Progenitor cell of endocrine pancreas (in vitro differentiated cells): Measurements from ENCODE around the gene ATL1. TPM values are rescaled to one million over a fixed set of nuclear protein-coding genes. Genes with fewer than 3 reads are reported as not detected.

ENCODE experiments used
- DNase-seq: peaks from one replicate; pipeline ENCODE4 v3.0.0; 2021; ENCODE audit warnings: low spot score; ENCODE audit not compliant: unreplicated experiment
- H3K27ac Mint-ChIP-seq: 2 replicates; pipeline ENCODE4 v1.8.0; 2021; ENCODE audit warnings: mild to moderate bottlenecking, moderate library complexity, mixed read lengths
- H3K27me3 Mint-ChIP-seq: 2 replicates; pipeline ENCODE4 v1.8.0; 2021; ENCODE audit warnings: mixed read lengths
- H3K36me3 Mint-ChIP-seq: 2 replicates; pipeline ENCODE4 v1.8.0; 2022; ENCODE audit warnings: mixed read lengths; ENCODE audit not compliant: insufficient read depth
- H3K4me1 Mint-ChIP-seq: 2 replicates; pipeline ENCODE4 v1.8.0; 2021; ENCODE audit warnings: low read depth, mixed read lengths
- H3K4me3 Mint-ChIP-seq: 2 replicates; pipeline ENCODE4 v1.8.0; 2021; ENCODE audit warnings: low read depth, mild to moderate bottlenecking, moderate library complexity, mixed read lengths
- H3K9me3 Mint-ChIP-seq: 2 replicates; pipeline ENCODE4 v1.8.0; 2021; ENCODE audit warnings: low read depth, mixed read lengths
- CTCF ChIP-seq: fragments of 200-600 bp; sonication (generic); IDR thresholded peaks from one replicate; pipeline ENCODE4 v1.5.0; 2021; ENCODE audit warnings: antibody characterized with exemption, mild to moderate bottlenecking; ENCODE audit not compliant: unreplicated experiment
- total RNA-seq: library from RNA; stranded (reverse); gene quantifications from 2 replicates; pipeline ENCODE4 v1.2.1, GENCODE V29; 2021

The ATL1 gene
- total RNA-seq, 1 donor from 2014 or later: 6.8 TPM

GRCh38 chr14:50608302-50608851 is 48.4 kb downstream of the ATL1 start:
- peaks cover 2% of the 10 kb centered on the region for H3K4me1 Mint-ChIP-seq
- no peaks in the 10 kb centered on the region for H3K9me3 Mint-ChIP-seq
- H3K36me3 Mint-ChIP-seq: no peaks in the 10 kb centered on the region
- H3K27me3 Mint-ChIP-seq: no peaks in the 10 kb centered on the region
- H3K4me3 Mint-ChIP-seq: no peak overlapping the region
- no peak for TF ChIP-seq CTCF
- no peak overlapping the region for H3K27ac Mint-ChIP-seq
- no peak for DNase-seq

- Mint-ChIP-seq H3K4me1 (peaks cover 5% of the 10 kb centered on the region), H3K9me3 (no peaks in the 10 kb centered on the region), H3K36me3 (no peaks in the 10 kb centered on the region)
These were observed 50.5 kb downstream of the ATL1 start for GRCh38 chr14:50610465-50610864.

GRCh38 chr14:50612806-50613205 is 52.9 kb downstream of the ATL1 start:
- no peak for DNase-seq
- no peaks in the 10 kb centered on the region for H3K9me3 Mint-ChIP-seq
- no peak overlapping the region for H3K27ac Mint-ChIP-seq
- peaks cover 4% of the 10 kb centered on the region for H3K4me1 Mint-ChIP-seq
- no peaks in the 10 kb centered on the region for H3K27me3 Mint-ChIP-seq
- no peak for TF ChIP-seq CTCF
- no peak overlapping the region for H3K4me3 Mint-ChIP-seq
- no peaks in the 10 kb centered on the region for H3K36me3 Mint-ChIP-seq

More at GRCh38 chr14:50610465-50610864, 50.5 kb downstream of the ATL1 start:
- H3K27ac Mint-ChIP-seq: no peak overlapping the region
- H3K4me3 Mint-ChIP-seq: no peak overlapping the region
- H3K27me3 Mint-ChIP-seq: no peaks in the 10 kb centered on the region
- DNase-seq: no peak
- TF ChIP-seq CTCF: no peak

- DNase-seq: no peak
- Mint-ChIP-seq H3K27ac (no peak overlapping the region), H3K27me3 (no peaks in the 10 kb centered on the region), H3K36me3 (no peaks in the 10 kb centered on the region), H3K9me3 (no peaks in the 10 kb centered on the region), H3K4me3 (no peak overlapping the region), H3K4me1 (peaks cover 4% of the 10 kb centered on the region)
- TF ChIP-seq CTCF: no peak
These were observed 55.1 kb downstream of the ATL1 start for GRCh38 chr14:50615056-50615455.

GRCh38 chr14:50615552-50615951 is 55.6 kb downstream of the ATL1 start:
- TF ChIP-seq CTCF: no peak
- DNase-seq: no peak
- H3K36me3 Mint-ChIP-seq: no peaks in the 10 kb centered on the region
- no peaks in the 10 kb centered on the region for H3K9me3 Mint-ChIP-seq
- no peak overlapping the region for H3K4me3 Mint-ChIP-seq
- H3K27ac Mint-ChIP-seq: no peak overlapping the region
- H3K4me1 Mint-ChIP-seq: peaks cover 4% of the 10 kb centered on the region
- H3K27me3 Mint-ChIP-seq: no peaks in the 10 kb centered on the region
